C4-2B (cell line): ENCODE results near the gene ANKRD44.

Experiments used
- ZFX ChIP-seq: fragments of 450-650 bp; IDR thresholded peaks from 2 replicates; pipeline ENCODE4 v1.6.1; 2017
- TF ChIP-seq, protein P1 (sequence below): fragments of 450-650 bp; conservative IDR thresholded peaks from 2 replicates; pipeline ENCODE4 v1.5.1; 2017; ENCODE audit warnings: mild to moderate bottlenecking

DNA sequence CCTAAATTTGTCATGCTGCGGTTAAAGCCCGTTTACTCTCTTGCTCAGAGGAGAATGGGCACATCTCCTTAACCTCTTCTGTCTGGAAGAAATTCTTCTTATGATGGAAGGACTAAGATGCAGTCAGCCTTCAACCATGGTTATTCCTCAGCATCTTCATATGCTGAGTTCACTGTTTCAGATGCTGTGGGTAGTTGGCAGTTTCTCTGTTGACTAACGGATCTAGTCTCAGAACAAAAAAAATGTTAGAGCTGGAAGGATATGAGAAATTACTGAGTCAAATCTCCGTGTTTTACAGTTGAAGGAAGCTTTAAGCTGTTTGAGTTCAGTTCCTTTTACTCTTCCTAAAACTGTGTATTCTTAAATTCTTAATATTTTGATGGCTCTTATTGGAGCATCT is 340.5 kb downstream of the ANKRD44 start:
- TF ChIP-seq, protein P1, sequence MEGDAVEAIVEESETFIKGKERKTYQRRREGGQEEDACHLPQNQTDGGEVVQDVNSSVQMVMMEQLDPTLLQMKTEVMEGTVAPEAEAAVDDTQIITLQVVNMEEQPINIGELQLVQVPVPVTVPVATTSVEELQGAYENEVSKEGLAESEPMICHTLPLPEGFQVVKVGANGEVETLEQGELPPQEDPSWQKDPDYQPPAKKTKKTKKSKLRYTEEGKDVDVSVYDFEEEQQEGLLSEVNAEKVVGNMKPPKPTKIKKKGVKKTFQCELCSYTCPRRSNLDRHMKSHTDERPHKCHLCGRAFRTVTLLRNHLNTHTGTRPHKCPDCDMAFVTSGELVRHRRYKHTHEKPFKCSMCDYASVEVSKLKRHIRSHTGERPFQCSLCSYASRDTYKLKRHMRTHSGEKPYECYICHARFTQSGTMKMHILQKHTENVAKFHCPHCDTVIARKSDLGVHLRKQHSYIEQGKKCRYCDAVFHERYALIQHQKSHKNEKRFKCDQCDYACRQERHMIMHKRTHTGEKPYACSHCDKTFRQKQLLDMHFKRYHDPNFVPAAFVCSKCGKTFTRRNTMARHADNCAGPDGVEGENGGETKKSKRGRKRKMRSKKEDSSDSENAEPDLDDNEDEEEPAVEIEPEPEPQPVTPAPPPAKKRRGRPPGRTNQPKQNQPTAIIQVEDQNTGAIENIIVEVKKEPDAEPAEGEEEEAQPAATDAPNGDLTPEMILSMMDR: no peak
- TF ChIP-seq ZFX: no peak
